Muscle layer of duodenum (tissue), 2 donors: ENCODE data around the gene BORCS6.
A peak's percentile ranks its signal among the peaks of the same experiment; 100 is the strongest.

Experiments
- H3K27ac ChIP-seq: one replicate; pipeline ENCODE4 v1.7.0; 2013; ENCODE audit warnings: mild to moderate bottlenecking, low read length
- H3K27me3 ChIP-seq: one replicate; pipeline ENCODE4 v1.7.0; 2013; ENCODE audit warnings: low read depth, mild to moderate bottlenecking, control low read depth, low read length
- H3K36me3 ChIP-seq, 2 donors: one replicate each; pipeline ENCODE4 v1.7.0; 2013; ENCODE audit warnings: low read length in 2 of 2, control low read depth in 1 of 2, mild to moderate bottlenecking in 1 of 2; ENCODE audit not compliant: insufficient read depth in 2 of 2, control insufficient read depth in 1 of 2
- H3K4me1 ChIP-seq, 2 donors: one replicate each; pipeline ENCODE4 v1.7.0; 2013; ENCODE audit warnings: low read length in 2 of 2, mild to moderate bottlenecking in 2 of 2, control low read depth in 1 of 2, moderate library complexity in 1 of 2; ENCODE audit not compliant: insufficient read depth in 2 of 2, control insufficient read depth in 1 of 2
- H3K4me3 ChIP-seq, 2 donors: one replicate each; pipeline ENCODE4 v1.7.0; 2013; ENCODE audit warnings: low read length in 2 of 2, low read depth in 1 of 2, mild to moderate bottlenecking in 1 of 2
- H3K9me3 ChIP-seq, 2 donors: one replicate each; pipeline ENCODE4 v1.7.0; 2013; ENCODE audit warnings: low read length in 2 of 2, control low read depth in 1 of 2, mild to moderate bottlenecking in 1 of 2; ENCODE audit not compliant: control insufficient read depth in 1 of 2
- donor health status: healthy.

BORCS6 gene

GRCh38 chr17:8206536-8206935, 16.6 kb upstream of the BORCS6 start:
- no peaks in the 10 kb centered on the region for H3K9me3 ChIP-seq
- no peak overlapping the region for H3K4me3 ChIP-seq
- H3K27ac ChIP-seq: no peak overlapping the region
- H3K36me3 ChIP-seq: no peaks in the 10 kb centered on the region
- H3K4me1 ChIP-seq: peaks cover 0 to 9% of the 10 kb centered on the region in 2 donors
- no peaks in the 10 kb centered on the region for H3K27me3 ChIP-seq

GRCh38 chr17:8204761-8205555, 15.0 kb upstream of the BORCS6 start:
- H3K27me3 ChIP-seq: no peaks in the 10 kb centered on the region
- no peaks in the 10 kb centered on the region for H3K9me3 ChIP-seq
- no peak overlapping the region for H3K27ac ChIP-seq
- H3K36me3 ChIP-seq: no peaks in the 10 kb centered on the region
- H3K4me3 ChIP-seq: no peak overlapping the region
- H3K4me1 ChIP-seq: peaks cover 0 to 4% of the 10 kb centered on the region in 2 donors

GRCh38 chr17:8192070-8192815, 2.3 kb upstream of the BORCS6 start:
- peak overlapping the region; percentile 45 to 52 for H3K4me3 ChIP-seq
- H3K27me3 ChIP-seq: no peaks in the 10 kb centered on the region
- H3K27ac ChIP-seq: peak overlapping the region; percentile 64
- no peaks in the 10 kb centered on the region for H3K36me3 ChIP-seq
- peaks cover 32 to 35% of the 10 kb centered on the region in 2 donors for H3K4me1 ChIP-seq
- H3K9me3 ChIP-seq: no peaks in the 10 kb centered on the region

DNA sequence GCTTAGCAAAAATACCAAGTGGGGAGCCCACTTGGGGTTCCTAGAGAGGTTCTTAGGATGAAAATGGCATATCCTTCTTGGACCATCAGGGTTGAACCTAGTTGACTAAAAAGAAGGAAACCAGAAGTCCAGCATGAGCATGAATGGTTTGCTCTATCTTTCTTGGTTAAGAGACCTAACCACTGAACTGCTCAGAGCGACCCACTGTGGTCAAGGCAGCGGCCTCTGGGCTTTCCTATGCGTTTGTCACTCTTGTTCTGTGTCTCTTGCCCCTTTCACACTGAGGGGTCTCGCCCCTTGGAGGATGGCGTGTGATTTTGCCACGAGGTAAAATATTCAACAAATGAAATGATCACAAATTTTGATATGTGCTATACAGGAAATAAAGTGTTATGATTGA, 526 bp upstream of the BORCS6 start:
- Histone ChIP-seq H3K36me3 (no peaks in the 10 kb centered on the region), H3K4me3 (peak overlapping the region; percentile 41 to 95), H3K27me3 (no peaks in the 10 kb centered on the region), H3K9me3 (no peaks in the 10 kb centered on the region), H3K4me1 (peaks cover 32 to 35% of the 10 kb centered on the region in 2 donors), H3K27ac (peak overlapping the region; percentile 80)

GRCh38 chr17:8189041-8189710, 804 bp downstream of the BORCS6 start:
- no peaks in the 10 kb centered on the region for H3K9me3 ChIP-seq
- no peaks in the 10 kb centered on the region for H3K36me3 ChIP-seq
- H3K27ac ChIP-seq: peak overlapping the region; percentile 56
- H3K27me3 ChIP-seq: no peaks in the 10 kb centered on the region
- H3K4me1 ChIP-seq: peaks cover 32 to 35% of the 10 kb centered on the region in 2 donors
- peak overlapping the region; percentile 92 to 95 for H3K4me3 ChIP-seq

DNA sequence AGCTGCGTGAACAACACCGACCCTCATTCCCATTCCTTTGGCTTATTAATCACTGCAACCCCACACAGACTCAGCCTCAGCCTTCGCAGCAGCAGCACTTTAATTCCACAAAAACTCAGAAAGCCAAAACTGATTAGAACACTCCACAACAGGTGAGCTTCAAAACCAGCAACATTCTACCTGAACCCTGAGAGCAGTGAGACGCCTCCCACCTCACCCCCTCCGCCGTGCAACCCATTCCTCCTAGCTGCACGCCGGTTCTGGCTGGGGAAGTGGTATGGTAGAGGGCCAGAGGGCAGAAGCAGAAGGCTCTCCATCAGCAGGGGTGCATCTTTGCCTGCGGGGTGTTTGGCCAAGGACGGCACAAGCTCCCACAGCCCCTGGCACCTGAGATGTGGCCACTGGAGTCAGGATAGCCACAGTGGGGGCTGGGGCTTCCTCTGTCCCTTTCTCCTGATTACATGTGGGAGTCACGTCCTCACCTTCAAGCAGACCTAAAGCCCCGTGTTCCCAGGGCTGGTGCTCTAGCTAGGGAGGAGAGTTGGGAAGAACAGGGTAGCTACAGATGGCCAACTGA, 1.6 kb downstream of the BORCS6 start:
- peaks cover 32 to 35% of the 10 kb centered on the region in 2 donors for H3K4me1 ChIP-seq
- H3K27ac ChIP-seq: peak overlapping the region; percentile 79
- H3K27me3 ChIP-seq: no peaks in the 10 kb centered on the region
- peak overlapping the region; percentile 92 to 95 for H3K4me3 ChIP-seq
- H3K36me3 ChIP-seq: no peaks in the 10 kb centered on the region
- no peaks in the 10 kb centered on the region for H3K9me3 ChIP-seq

DNA sequence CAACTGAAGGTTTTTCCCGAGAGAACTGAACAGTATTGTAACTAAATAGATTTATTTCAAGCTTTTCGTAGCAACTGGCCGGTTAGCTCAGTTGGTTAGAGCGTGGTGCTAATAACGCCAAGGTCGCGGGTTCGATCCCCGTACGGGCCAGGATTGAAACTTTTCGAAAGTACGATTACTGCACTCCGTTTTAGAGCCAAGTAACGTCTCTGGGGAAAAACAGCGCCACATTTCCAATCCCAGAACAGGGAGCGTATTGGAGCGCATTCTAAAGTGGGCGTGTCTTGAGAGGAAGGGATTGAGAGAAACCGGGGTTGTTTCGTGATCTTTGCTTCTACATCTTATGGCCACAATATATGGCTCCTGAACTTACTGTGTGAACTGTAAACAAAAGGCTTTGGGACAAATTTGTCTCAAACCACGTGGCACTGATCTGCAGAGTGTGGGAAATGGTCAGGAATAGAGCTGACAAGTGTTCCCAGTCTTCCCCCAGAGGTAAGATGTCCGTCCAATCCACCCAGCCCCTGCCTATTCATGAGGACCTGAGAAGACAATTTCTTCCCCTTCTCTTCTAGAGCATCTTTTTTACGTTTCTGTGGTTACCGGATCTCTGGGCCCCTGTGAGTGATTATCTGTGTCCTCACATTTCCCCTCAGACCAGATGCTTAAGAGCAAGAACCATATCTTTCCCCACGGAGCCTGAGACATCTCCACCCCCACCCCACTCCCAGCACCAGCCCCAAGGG, 2.3 kb downstream of the BORCS6 start:
- no peaks in the 10 kb centered on the region for H3K27me3 ChIP-seq
- no peaks in the 10 kb centered on the region for H3K9me3 ChIP-seq
- peaks cover 31 to 35% of the 10 kb centered on the region in 2 donors for H3K4me1 ChIP-seq
- H3K27ac ChIP-seq: peak overlapping the region; percentile 79
- no peaks in the 10 kb centered on the region for H3K36me3 ChIP-seq
- peak overlapping the region; percentile 92 to 95 for H3K4me3 ChIP-seq

DNA sequence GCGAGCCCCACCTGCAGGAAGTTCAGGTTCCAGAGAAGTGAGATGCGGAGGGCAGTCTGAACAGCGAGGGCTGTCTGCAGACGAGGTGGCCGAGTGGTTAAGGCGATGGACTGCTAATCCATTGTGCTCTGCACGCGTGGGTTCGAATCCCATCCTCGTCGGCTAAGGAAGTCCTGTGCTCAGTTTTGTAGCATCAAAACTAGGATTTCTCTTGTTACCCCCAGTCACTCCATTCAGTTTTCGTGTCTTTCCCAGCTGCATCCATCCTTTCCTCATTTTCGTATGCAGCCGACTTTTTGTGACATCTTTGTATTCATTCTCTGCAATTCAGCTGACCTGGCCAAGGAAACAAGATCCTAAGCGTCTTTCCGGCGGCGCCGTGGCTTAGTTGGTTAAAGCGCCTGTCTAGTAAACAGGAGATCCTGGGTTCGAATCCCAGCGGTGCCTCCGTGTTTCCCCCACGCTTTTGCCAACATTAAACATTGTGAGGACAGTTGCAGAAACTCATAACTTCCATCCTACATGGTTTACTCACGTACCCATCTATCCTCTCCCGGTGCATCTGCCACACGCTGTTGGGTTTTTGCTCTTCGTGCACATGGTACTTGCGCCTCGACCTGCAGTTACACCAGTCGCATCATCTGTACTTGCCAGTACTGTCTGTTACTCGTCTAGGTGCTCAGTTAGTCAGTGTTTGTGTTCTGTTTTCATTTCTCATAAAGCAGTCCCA, 3.0 kb downstream of the BORCS6 start:
- no peaks in the 10 kb centered on the region for H3K36me3 ChIP-seq
- peak overlapping the region; percentile 92 to 95 for H3K4me3 ChIP-seq
- no peaks in the 10 kb centered on the region for H3K27me3 ChIP-seq
- H3K9me3 ChIP-seq: no peaks in the 10 kb centered on the region
- H3K27ac ChIP-seq: peak overlapping the region; percentile 79
- peaks cover 26 to 30% of the 10 kb centered on the region in 2 donors for H3K4me1 ChIP-seq

DNA sequence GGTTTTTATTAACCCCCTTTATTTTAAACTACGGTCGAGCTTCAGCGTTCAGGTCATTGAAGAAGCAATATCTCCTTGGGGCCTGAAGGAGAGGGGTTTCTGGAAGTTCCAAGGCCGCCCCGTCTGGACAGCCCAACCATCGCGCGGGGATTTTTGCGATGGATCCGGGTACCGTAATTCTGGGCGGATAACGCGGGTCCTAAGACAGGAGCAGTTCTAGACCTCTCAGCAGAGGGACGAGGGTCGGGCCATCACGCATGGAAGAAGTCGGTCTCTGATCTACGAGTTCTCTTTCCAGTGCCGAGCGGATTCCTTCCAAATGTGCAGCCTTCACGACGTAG, 3.6 kb downstream of the BORCS6 start:
- Histone ChIP-seq H3K9me3 (no peaks in the 10 kb centered on the region), H3K27ac (peak overlapping the region; percentile 79), H3K4me3 (peak overlapping the region; percentile 92 to 95), H3K4me1 (peaks cover 23 to 25% of the 10 kb centered on the region in 2 donors), H3K36me3 (no peaks in the 10 kb centered on the region), H3K27me3 (no peaks in the 10 kb centered on the region)
